ENCODE results near the gene RER1. TPM values are rescaled to one million over a fixed set of nuclear protein-coding genes. Genes with fewer than 3 reads are reported as not detected.

Gene RER1
- total RNA-seq, 1 donor from 2014 or later, result 49.6 TPM

GRCh38 chr1:2443277-2444137 lies 51.9 kb downstream of the RER1 start:
- intact Hi-C loops (cut with DNase I), result no loop called here
- H3K9me3 ChIP-seq, result no peaks in the 10 kb centered on the region
- no peak overlapping the region for H3K4me3 ChIP-seq
- no peaks in the 10 kb centered on the region for H3K27me3 ChIP-seq
- DNase-seq (ENCODE audit: extremely low spot score in 2 of 2), result no peak
- H3K4me1 ChIP-seq, result peaks cover 6% of the 10 kb centered on the region
- no peak overlapping the region for H3K27ac ChIP-seq
- no peak for TF ChIP-seq CTCF (IDR thresholded peaks at IDR 0.05)
- no peak for TF ChIP-seq POLR2A (IDR thresholded peaks at IDR 0.05)
- no peak for TF ChIP-seq POLR2AphosphoS5 (IDR thresholded peaks at IDR 0.05; ENCODE audit: insufficient read depth in 1 of 2, low read depth in 1 of 2)
- H3K36me3 ChIP-seq, result no peaks in the 10 kb centered on the region

- no peak for TF ChIP-seq CTCF (IDR thresholded peaks at IDR 0.05)
- TF ChIP-seq POLR2A (IDR thresholded peaks at IDR 0.05), result no peak
- no peak for TF ChIP-seq POLR2AphosphoS5 (IDR thresholded peaks at IDR 0.05; ENCODE audit: insufficient read depth in 1 of 2, low read depth in 1 of 2)
- H3K36me3 ChIP-seq, result no peaks in the 10 kb centered on the region
- intact Hi-C loops (cut with DNase I), result no loop called here
- H3K4me3 ChIP-seq, result no peak overlapping the region
- no peak for DNase-seq (ENCODE audit: extremely low spot score in 2 of 2)
- H3K9me3 ChIP-seq, result no peaks in the 10 kb centered on the region
- H3K4me1 ChIP-seq, result peaks cover 6% of the 10 kb centered on the region
- H3K27me3 ChIP-seq, result no peaks in the 10 kb centered on the region
- H3K27ac ChIP-seq, result no peak overlapping the region
These were observed 52.5 kb downstream of the RER1 start for GRCh38 chr1:2444138-2444591.

DNA sequence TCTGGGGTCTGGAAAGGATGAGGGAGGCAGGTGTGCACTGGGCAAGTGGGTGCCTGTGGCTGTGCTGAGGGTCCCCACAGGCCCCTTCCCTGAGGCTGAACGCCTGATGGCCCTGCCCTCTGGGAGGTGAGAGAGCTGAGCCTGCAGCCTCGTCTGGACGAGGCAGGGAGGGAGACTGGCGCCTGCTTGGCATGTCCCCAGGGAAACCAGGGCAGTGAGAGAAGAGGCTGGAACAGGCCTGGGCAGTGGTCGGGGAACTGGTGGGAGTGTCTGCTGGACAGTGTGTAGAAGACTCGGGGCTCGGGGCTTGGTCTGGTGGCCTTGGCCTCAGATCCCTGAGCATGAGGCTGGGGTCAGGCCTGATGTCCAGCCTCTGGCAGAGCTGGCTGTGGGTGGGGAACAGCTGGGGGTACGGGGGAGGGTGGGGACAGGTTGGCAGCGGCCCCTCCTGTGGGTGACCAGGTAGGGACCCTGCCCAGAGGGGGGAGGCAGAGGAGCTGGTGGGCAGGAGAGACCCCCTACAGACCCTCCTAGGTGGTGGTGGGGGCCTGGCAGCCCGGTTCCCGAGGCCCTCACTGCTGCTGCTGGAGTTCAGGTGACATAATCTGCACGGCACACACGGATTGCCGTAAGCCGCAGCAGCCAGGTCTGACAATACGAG lies 53.7 kb downstream of the RER1 start:
- intact Hi-C loops (cut with DNase I), result no loop called here
- Histone ChIP-seq H3K4me1 (peaks cover 6% of the 10 kb centered on the region), H3K4me3 (no peak overlapping the region), H3K27ac (no peak overlapping the region), H3K9me3 (no peaks in the 10 kb centered on the region), H3K36me3 (no peaks in the 10 kb centered on the region), H3K27me3 (no peaks in the 10 kb centered on the region)
- DNase-seq (ENCODE audit: extremely low spot score in 2 of 2), result no peak
- TF ChIP-seq POLR2A (IDR thresholded peaks at IDR 0.05), result no peak
- no peak for TF ChIP-seq POLR2AphosphoS5 (IDR thresholded peaks at IDR 0.05; ENCODE audit: insufficient read depth in 1 of 2, low read depth in 1 of 2)
- no peak for TF ChIP-seq CTCF (IDR thresholded peaks at IDR 0.05)

- no peak for DNase-seq (ENCODE audit: extremely low spot score in 2 of 2)
- Histone ChIP-seq H3K27me3 (no peaks in the 10 kb centered on the region), H3K9me3 (no peaks in the 10 kb centered on the region), H3K4me3 (no peak overlapping the region), H3K27ac (no peak overlapping the region), H3K4me1 (peaks cover 6% of the 10 kb centered on the region), H3K36me3 (no peaks in the 10 kb centered on the region)
- intact Hi-C loops (cut with DNase I), result no loop called here
- TF ChIP-seq CTCF (IDR thresholded peaks at IDR 0.05), result no peak
- TF ChIP-seq POLR2AphosphoS5 (IDR thresholded peaks at IDR 0.05; ENCODE audit: insufficient read depth in 1 of 2, low read depth in 1 of 2), result no peak
- no peak for TF ChIP-seq POLR2A (IDR thresholded peaks at IDR 0.05)
These were observed 54.2 kb downstream of the RER1 start for GRCh38 chr1:2445823-2446215.

GRCh38 chr1:2446394-2446793 lies 54.8 kb downstream of the RER1 start:
- TF ChIP-seq POLR2A (IDR thresholded peaks at IDR 0.05) (no peak), POLR2AphosphoS5 (IDR thresholded peaks at IDR 0.05; ENCODE audit: insufficient read depth in 1 of 2, low read depth in 1 of 2) (no peak), CTCF (IDR thresholded peaks at IDR 0.05) (no peak)
- H3K36me3 ChIP-seq, result no peaks in the 10 kb centered on the region
- no peak overlapping the region for H3K27ac ChIP-seq
- H3K4me1 ChIP-seq, result peaks cover 6% of the 10 kb centered on the region
- no peak overlapping the region for H3K4me3 ChIP-seq
- intact Hi-C loops (cut with DNase I), result no loop called here
- H3K27me3 ChIP-seq, result no peaks in the 10 kb centered on the region
- no peak for DNase-seq (ENCODE audit: extremely low spot score in 2 of 2)
- H3K9me3 ChIP-seq, result no peaks in the 10 kb centered on the region

All from vagina (tissue), 2 donors.